Gastroesophageal sphincter (tissue), 3 donors: ENCODE results near the gene MYOM1.

Experiments
- EP300 ChIP-seq: sonication (generic); formaldehyde crosslinking; IDR thresholded peaks from one replicate; pipeline ENCODE4 v1.6.1; 2017; ENCODE audit warnings: antibody characterized with exemption, mild to moderate bottlenecking
- POLR2A ChIP-seq, 2 donors: fragments of 450-650 bp; IDR thresholded peaks; one replicate each; pipeline ENCODE4 v1.6.1; 2017; ENCODE audit warnings: antibody characterized with exemption in 2 of 2, mild to moderate bottlenecking in 2 of 2, moderate library complexity in 1 of 2
- POLR2AphosphoS5 ChIP-seq: sonication (generic); formaldehyde crosslinking; IDR thresholded peaks from one replicate; pipeline ENCODE4 v1.6.1; 2017; ENCODE audit warnings: antibody characterized with exemption
- TF ChIP-seq, protein P1 (sequence below), 4 experiments: fragments of 200-600 bp in 2 of 4; fragments of 450-650 bp in 2 of 4; sonication (generic) in 1 of 4; IDR thresholded peaks; one replicate each; pipeline ENCODE4 v1.5.1; 2017 to 2019; ENCODE audit warnings: antibody characterized with exemption in 4 of 4, mild to moderate bottlenecking in 2 of 4, moderate library complexity in 2 of 4

DNA sequence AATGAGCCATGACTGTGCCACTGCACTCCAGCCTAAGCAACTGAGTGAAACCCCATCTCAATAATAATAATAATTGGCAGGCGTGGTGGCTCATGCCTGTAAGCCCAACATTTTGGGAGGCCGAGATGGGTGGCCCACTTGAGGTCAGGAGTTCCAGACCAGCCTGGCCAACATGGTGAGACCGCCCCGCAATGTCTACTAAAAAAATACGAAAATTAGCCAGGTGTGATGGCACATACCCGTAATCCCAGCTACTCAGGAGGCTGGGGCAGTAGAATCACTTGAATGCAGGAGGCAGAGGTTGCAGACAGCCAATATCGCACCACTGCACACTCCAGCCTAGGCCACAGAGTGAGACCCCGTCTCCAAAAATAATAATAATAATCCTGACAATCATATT, 178.9 kb downstream of the MYOM1 start:
- TF ChIP-seq, protein P1, sequence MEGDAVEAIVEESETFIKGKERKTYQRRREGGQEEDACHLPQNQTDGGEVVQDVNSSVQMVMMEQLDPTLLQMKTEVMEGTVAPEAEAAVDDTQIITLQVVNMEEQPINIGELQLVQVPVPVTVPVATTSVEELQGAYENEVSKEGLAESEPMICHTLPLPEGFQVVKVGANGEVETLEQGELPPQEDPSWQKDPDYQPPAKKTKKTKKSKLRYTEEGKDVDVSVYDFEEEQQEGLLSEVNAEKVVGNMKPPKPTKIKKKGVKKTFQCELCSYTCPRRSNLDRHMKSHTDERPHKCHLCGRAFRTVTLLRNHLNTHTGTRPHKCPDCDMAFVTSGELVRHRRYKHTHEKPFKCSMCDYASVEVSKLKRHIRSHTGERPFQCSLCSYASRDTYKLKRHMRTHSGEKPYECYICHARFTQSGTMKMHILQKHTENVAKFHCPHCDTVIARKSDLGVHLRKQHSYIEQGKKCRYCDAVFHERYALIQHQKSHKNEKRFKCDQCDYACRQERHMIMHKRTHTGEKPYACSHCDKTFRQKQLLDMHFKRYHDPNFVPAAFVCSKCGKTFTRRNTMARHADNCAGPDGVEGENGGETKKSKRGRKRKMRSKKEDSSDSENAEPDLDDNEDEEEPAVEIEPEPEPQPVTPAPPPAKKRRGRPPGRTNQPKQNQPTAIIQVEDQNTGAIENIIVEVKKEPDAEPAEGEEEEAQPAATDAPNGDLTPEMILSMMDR (IDR thresholded peaks at IDR 0.05) = no peak
- no peak for TF ChIP-seq POLR2AphosphoS5
- no peak for TF ChIP-seq EP300
- TF ChIP-seq POLR2A (IDR thresholded peaks at IDR 0.05) = no peak
